BJ (cell line): Measurements from ENCODE around the gene HTR3D. TPM values are rescaled to one million over a fixed set of nuclear protein-coding genes. Genes with fewer than 3 reads are reported as not detected.

Experiments
- CTCF ChIA-PET: fragments of 350-600 bp; formaldehyde crosslinking; extraction: SDS; loops from one replicate; lab custom pipeline; 2021; ENCODE audit warnings: antibody characterized with exemption, inconsistent platforms; lab: Yijun Ruan, JAX
- POLR2A ChIA-PET: fragments of 300-600 bp; sonication (Branson Sonifier 250); formaldehyde crosslinking; extraction: SDS; loops from one replicate; lab custom pipeline; 2021; ENCODE audit warnings: antibody characterized with exemption; lab: Charles Lee
- DNase-seq: peaks from one replicate; pipeline ENCODE4 v3.0.0-alpha.2; 2011; ENCODE audit warnings: low read depth
- H3K27me3 ChIP-seq: 2 replicates; pipeline ENCODE4 v1.6.0; 2011; ENCODE audit warnings: low read length; ENCODE audit not compliant: control insufficient read depth, insufficient read depth
- H3K36me3 ChIP-seq: 2 replicates; pipeline ENCODE4 v1.5.1; 2011; ENCODE audit warnings: low read length; ENCODE audit not compliant: control insufficient read depth, insufficient read depth
- H3K4me3 ChIP-seq: 2 replicates; pipeline ENCODE4 v1.5.1; 2011; ENCODE audit warnings: low read depth, mild to moderate bottlenecking, control low read depth, low read length
- CTCF ChIP-seq: IDR thresholded peaks from 2 replicates; pipeline ENCODE4 v1.5.1; 2011; ENCODE audit warnings: low read depth, mild to moderate bottlenecking, control low read depth, inconsistent platforms, low read length, moderate library complexity; ENCODE audit not compliant: insufficient read depth
- polyA plus RNA-seq: library from polyadenylated mRNA; depleted of rRNA; stranded (reverse); fragments of >200 nt; gene quantifications from 2 replicates; pipeline ENCODE4 v1.2.3, GENCODE V29; 2011

The HTR3D gene
- polyA plus RNA-seq, 1 experiment, result not detected

GRCh38 chr3:184042617-184043016 is 11.1 kb downstream of the HTR3D start:
- H3K27me3 ChIP-seq, result no peaks in the 10 kb centered on the region
- no peaks in the 10 kb centered on the region for H3K36me3 ChIP-seq
- H3K4me3 ChIP-seq, result no peak overlapping the region
- ChIA-PET POLR2A (no interaction called here), CTCF (interaction anchor here (0.6 kb wide), 1 partner anchor 26 kb away, joined by 3 read pairs; no protein-coding TSS in a partner anchor)
- no peak for DNase-seq
- no peak for TF ChIP-seq CTCF

- H3K36me3 ChIP-seq, result no peaks in the 10 kb centered on the region
- ChIA-PET POLR2A (no interaction called here), CTCF (interaction anchor here (1.1 kb wide), 1 partner anchor 11 kb away, joined by 3 read pairs; no protein-coding TSS in a partner anchor)
- no peak overlapping the region for H3K4me3 ChIP-seq
- 0 out of 2 replicates have a peak, but pooled peaks cover 1% of the 10 kb centered on the region for H3K27me3 ChIP-seq
- no peak for DNase-seq
- TF ChIP-seq CTCF, result no peak
Observed at GRCh38 chr3:184045995-184046394, 14.5 kb downstream of the HTR3D start.

GRCh38 chr3:184050217-184050847 is 18.8 kb downstream of the HTR3D start:
- TF ChIP-seq CTCF, result no peak
- ChIA-PET CTCF (no interaction called here), POLR2A (no interaction called here)
- Histone ChIP-seq H3K36me3 (no peaks in the 10 kb centered on the region), H3K4me3 (no peak overlapping the region), H3K27me3 (peaks cover 7% of the 10 kb centered on the region)
- DNase-seq, result no peak

GRCh38 chr3:184052767-184053166 is 21.2 kb downstream of the HTR3D start, which contains the start of gene HTR3C:
Gene HTR3C, plus strand, starts transcription at chr3:184053047. Its CDS starts 34 bp downstream, at chr3:184053081.
- ChIA-PET CTCF (no interaction called here), POLR2A (no interaction called here)
- Histone ChIP-seq H3K27me3 (peaks cover 8% of the 10 kb centered on the region), H3K36me3 (no peaks in the 10 kb centered on the region), H3K4me3 (no peak within 1 kb of the TSS)
- no peak for DNase-seq
- TF ChIP-seq CTCF, result no peak

GRCh38 chr3:184058029-184058428 is 26.5 kb downstream of the HTR3D start:
- no peak for TF ChIP-seq CTCF
- CTCF ChIA-PET, result interaction anchor here (0.9 to 2.3 kb wide), 4 partner anchors 9 to 40 kb away, joined by 3 to 8 read pairs (median 3); partner anchors contain the start of gene ABCC5
- POLR2A ChIA-PET, result no interaction called here

More at GRCh38 chr3:184058029-184058428, 26.5 kb downstream of the HTR3D start:
- Histone ChIP-seq H3K36me3 (no peaks in the 10 kb centered on the region), H3K4me3 (no peak overlapping the region), H3K27me3 (peaks cover 4% of the 10 kb centered on the region; the same call in 1 of the 2 replicates)
- peak; percentile 24 for DNase-seq
